Activated T-cell treated with anti-CD3 and anti-CD28 coated beads, Interleukin-2, amount 50 U/mL, for 1 hour (primary cell): Measurements from ENCODE around the gene FUBP3.

Experiments
- DNase-seq: peaks from one replicate; pipeline ENCODE4 v3.0.0-alpha.2; 2020

The FUBP3 gene

GRCh38 chr9:130609163-130609562 lies 29.8 kb downstream of the FUBP3 start:
- DNase-seq = no peak

- DNase-seq = no peak
These were observed 31.7 kb downstream of the FUBP3 start for GRCh38 chr9:130610862-130611707.

GRCh38 chr9:130616451-130616850 lies 37.1 kb downstream of the FUBP3 start:
- DNase-seq = no peak

GRCh38 chr9:130623466-130623865 lies 44.1 kb downstream of the FUBP3 start:
- no peak for DNase-seq

- no peak for DNase-seq
These were observed 44.8 kb downstream of the FUBP3 start for GRCh38 chr9:130624154-130624553.

- DNase-seq = no peak
These were observed 47.0 kb downstream of the FUBP3 start for GRCh38 chr9:130626249-130626996.

GRCh38 chr9:130627051-130627450 lies 47.7 kb downstream of the FUBP3 start:
- no peak for DNase-seq

- DNase-seq = no peak
These were observed 48.8 kb downstream of the FUBP3 start for GRCh38 chr9:130627896-130628792.

GRCh38 chr9:130629443-130630070 lies 50.2 kb downstream of the FUBP3 start:
- DNase-seq = no peak

GRCh38 chr9:130630071-130630450 lies 50.7 kb downstream of the FUBP3 start:
- DNase-seq = no peak

GRCh38 chr9:130630506-130631330 lies 51.3 kb downstream of the FUBP3 start:
- DNase-seq = no peak

GRCh38 chr9:130631331-130632080 lies 52.1 kb downstream of the FUBP3 start:
- DNase-seq = no peak

- DNase-seq = no peak
These were observed 52.8 kb downstream of the FUBP3 start for GRCh38 chr9:130632081-130632710.

GRCh38 chr9:130632841-130633240 lies 53.5 kb downstream of the FUBP3 start:
- no peak for DNase-seq

GRCh38 chr9:130633336-130634190 lies 54.2 kb downstream of the FUBP3 start:
- no peak for DNase-seq

- no peak for DNase-seq
These were observed 54.9 kb downstream of the FUBP3 start for GRCh38 chr9:130634191-130634768.

GRCh38 chr9:130634801-130635200 lies 55.4 kb downstream of the FUBP3 start:
- DNase-seq = no peak

GRCh38 chr9:130635306-130635705 lies 55.9 kb downstream of the FUBP3 start:
- DNase-seq = no peak
